SK-N-SH (cell line): ENCODE results near the gene POMGNT1.

Source experiments
- CHD2 ChIP-seq: fragments of 150-350 bp; IDR thresholded peaks from 2 replicates; pipeline ENCODE4 v1.6.1; 2018; ENCODE audit warnings: low read length; ENCODE audit not compliant: partially characterized antibody
- CTCF ChIP-seq: fragments of 200-600 bp; sonication (generic); IDR thresholded peaks from 2 replicates; pipeline ENCODE4 v1.6.1; 2017; ENCODE audit warnings: antibody characterized with exemption, mild to moderate bottlenecking, moderate library complexity
- EP300 ChIP-seq, 2 experiments: IDR thresholded peaks; 2 replicates each; pipeline versions ENCODE4 v1.4.0 to v1.6.1; 2012; ENCODE audit warnings: borderline replicate concordance in 1 of 2, low read depth in 1 of 2, low read length in 1 of 2
- EZH2phosphoT487 ChIP-seq: fragments of 200-600 bp; sonication (generic); IDR thresholded peaks from 2 replicates; pipeline ENCODE4 v1.6.1; 2017; ENCODE audit warnings: low read depth, mixed run types, mild to moderate bottlenecking, antibody characterized with exemption, moderate library complexity, borderline replicate concordance
- GABPA ChIP-seq: IDR thresholded peaks from 2 replicates; pipeline ENCODE4 v1.4.0; 2012; ENCODE audit warnings: low read depth, mild to moderate bottlenecking
- POLR2AphosphoS5 ChIP-seq: IDR thresholded peaks from 2 replicates; pipeline ENCODE4 v1.6.1; 2012; ENCODE audit warnings: low read depth, low read length
- RAD21 ChIP-seq: IDR thresholded peaks from 2 replicates; pipeline ENCODE4 v1.6.1; 2012; ENCODE audit warnings: mild to moderate bottlenecking, low read length
- REST ChIP-seq: IDR thresholded peaks from 2 replicates; pipeline ENCODE4 v1.6.1; 2012; ENCODE audit warnings: mild to moderate bottlenecking, low read depth, low read length, moderate library complexity
- RXRA ChIP-seq: IDR thresholded peaks from 2 replicates; pipeline ENCODE4 v1.4.0; 2012; ENCODE audit warnings: low read depth, mild to moderate bottlenecking, borderline replicate concordance
- TAF1 ChIP-seq: IDR thresholded peaks from 2 replicates; pipeline ENCODE4 v1.6.1; 2012; ENCODE audit warnings: low read depth, mild to moderate bottlenecking, low read length, moderate library complexity, borderline replicate concordance
- YY1 ChIP-seq: IDR thresholded peaks from 2 replicates; pipeline ENCODE4 v1.4.0; 2012; ENCODE audit warnings: low read depth, mild to moderate bottlenecking

GRCh38 chr1:46223472-46223943 is 25.3 kb upstream of the POMGNT1 start:
- TF ChIP-seq CTCF (peak; percentile 99), CHD2 (no peak), RXRA (no peak), GABPA (no peak), TAF1 (no peak), EZH2phosphoT487 (no peak), EP300 (IDR thresholded peaks at IDR 0.05; ENCODE audit: borderline replicate concordance in 1 of 2, low read depth in 1 of 2, low read length in 1 of 2) (no peak), RAD21 (peak; percentile 80), POLR2AphosphoS5 (no peak), YY1 (0 out of 2 replicates have a peak, but pooled peaks have one; percentile 29), REST (no peak)
